Neuron (in vitro differentiated cells): ENCODE results near the gene PARD3B.

Source experiments
- H2AFZ ChIP-seq: one replicate; pipeline ENCODE4 v1.6.1; 2013; ENCODE audit warnings: low read depth, mild to moderate bottlenecking, inconsistent platforms, low read length, moderate library complexity
- H3K27me3 ChIP-seq: one replicate; pipeline ENCODE4 v1.6.1; 2013; ENCODE audit warnings: low read length; ENCODE audit not compliant: insufficient read depth
- H3K36me3 ChIP-seq: one replicate; pipeline ENCODE4 v1.6.1; 2013; ENCODE audit warnings: low read length; ENCODE audit not compliant: insufficient read depth
- H3K4me1 ChIP-seq: one replicate; pipeline ENCODE4 v1.6.1; 2013; ENCODE audit warnings: low read length; ENCODE audit not compliant: insufficient read depth
- H3K4me3 ChIP-seq: 2 replicates; pipeline ENCODE4 v1.5.1; 2013; ENCODE audit warnings: mild to moderate bottlenecking, low read length, moderate library complexity
- H3K9me3 ChIP-seq: one replicate; pipeline ENCODE4 v1.6.1; 2013; ENCODE audit warnings: low read length

PARD3B gene

GRCh38 chr2:205390866-205391265 lies 845.6 kb downstream of the PARD3B start:
- no peaks in the 10 kb centered on the region for H3K27me3 ChIP-seq
- no peaks in the 10 kb centered on the region for H3K36me3 ChIP-seq
- H3K4me1 ChIP-seq = peaks cover 2% of the 10 kb centered on the region
- H2AFZ ChIP-seq = no peak overlapping the region
- no peak overlapping the region for H3K4me3 ChIP-seq
- H3K9me3 ChIP-seq = no peaks in the 10 kb centered on the region

GRCh38 chr2:205401511-205401910 lies 856.2 kb downstream of the PARD3B start:
- no peaks in the 10 kb centered on the region for H3K27me3 ChIP-seq
- H3K4me1 ChIP-seq = peaks cover 18% of the 10 kb centered on the region
- H3K9me3 ChIP-seq = no peaks in the 10 kb centered on the region
- no peak overlapping the region for H2AFZ ChIP-seq
- no peaks in the 10 kb centered on the region for H3K36me3 ChIP-seq
- no peak overlapping the region for H3K4me3 ChIP-seq

DNA sequence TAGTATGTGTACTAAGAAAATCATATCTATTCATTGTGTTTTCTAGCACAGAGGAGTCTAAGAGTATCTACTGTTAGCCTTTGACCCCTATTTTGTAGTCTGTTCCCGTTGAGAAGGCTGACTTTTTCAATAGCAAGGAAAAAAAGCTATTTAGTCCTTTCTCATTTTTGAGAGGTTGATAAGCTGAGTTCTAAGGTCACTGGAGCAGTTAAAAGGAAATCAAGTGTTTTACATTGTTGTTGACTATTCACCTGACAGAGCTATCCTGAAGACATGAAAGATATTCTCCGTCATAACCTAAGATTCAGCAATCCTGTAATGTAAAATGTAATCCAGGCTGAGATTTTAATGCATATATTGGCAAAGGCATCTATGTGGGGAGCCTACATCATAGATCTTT lies 856.7 kb downstream of the PARD3B start:
- no peaks in the 10 kb centered on the region for H3K27me3 ChIP-seq
- H2AFZ ChIP-seq = no peak overlapping the region
- H3K36me3 ChIP-seq = no peaks in the 10 kb centered on the region
- no peaks in the 10 kb centered on the region for H3K9me3 ChIP-seq
- H3K4me1 ChIP-seq = peaks cover 13% of the 10 kb centered on the region
- no peak overlapping the region for H3K4me3 ChIP-seq

DNA sequence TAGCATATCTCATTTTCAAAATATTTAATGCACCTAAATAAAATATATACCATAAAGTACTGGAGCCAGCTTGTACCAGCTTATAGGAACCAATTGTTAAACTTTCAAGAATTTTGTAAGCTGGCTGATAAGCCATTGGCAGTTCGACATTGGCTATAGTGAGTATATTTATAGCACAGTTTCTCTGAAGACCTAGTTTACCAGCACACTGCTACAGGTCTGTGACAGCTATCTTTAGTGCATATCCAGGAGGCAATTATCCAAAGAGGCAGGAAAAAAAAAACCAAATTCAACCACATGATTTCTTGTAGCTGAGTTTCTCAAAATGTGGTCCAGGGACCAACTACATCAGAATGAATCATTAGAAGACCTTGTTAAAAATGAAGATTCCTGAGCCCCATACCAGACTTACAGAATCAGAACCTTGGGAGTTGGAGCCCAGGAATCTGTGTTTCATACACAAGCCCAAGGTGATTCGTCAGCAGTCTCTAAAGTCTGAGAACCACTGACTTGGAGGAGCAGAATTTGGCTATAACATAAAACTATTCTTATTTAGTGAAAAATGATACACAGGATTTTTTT lies 858.1 kb downstream of the PARD3B start:
- no peaks in the 10 kb centered on the region for H3K9me3 ChIP-seq
- H3K36me3 ChIP-seq = no peaks in the 10 kb centered on the region
- H3K4me3 ChIP-seq = no peak overlapping the region
- H3K27me3 ChIP-seq = no peaks in the 10 kb centered on the region
- peaks cover 13% of the 10 kb centered on the region for H3K4me1 ChIP-seq
- no peak overlapping the region for H2AFZ ChIP-seq

DNA sequence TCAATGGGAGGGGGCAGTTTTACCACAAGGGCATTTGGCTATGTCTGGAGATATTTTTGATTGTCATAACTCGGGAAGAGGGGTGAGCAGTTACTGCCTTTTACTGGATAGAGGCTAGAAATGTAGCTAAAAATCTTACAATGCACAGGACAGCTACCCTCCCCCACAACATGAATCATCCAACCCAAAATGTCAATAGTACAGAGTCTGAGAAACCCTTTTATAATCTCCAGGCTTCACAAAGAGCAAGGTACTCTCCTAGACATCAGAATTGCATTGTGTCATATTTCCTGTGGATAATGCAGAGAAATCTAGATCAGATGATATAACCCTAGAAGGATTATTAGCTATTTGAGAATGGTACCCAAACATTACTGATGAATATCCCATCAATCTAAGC lies 859.9 kb downstream of the PARD3B start:
- no peak overlapping the region for H2AFZ ChIP-seq
- H3K9me3 ChIP-seq = no peaks in the 10 kb centered on the region
- no peaks in the 10 kb centered on the region for H3K27me3 ChIP-seq
- H3K36me3 ChIP-seq = no peaks in the 10 kb centered on the region
- H3K4me3 ChIP-seq = no peak overlapping the region
- H3K4me1 ChIP-seq = peaks cover 13% of the 10 kb centered on the region

GRCh38 chr2:205405752-205406151 lies 860.5 kb downstream of the PARD3B start:
- no peaks in the 10 kb centered on the region for H3K9me3 ChIP-seq
- H3K4me1 ChIP-seq = peaks cover 13% of the 10 kb centered on the region

GRCh38 chr2:205407984-205408383 lies 862.7 kb downstream of the PARD3B start:
- no peaks in the 10 kb centered on the region for H3K36me3 ChIP-seq
- H3K27me3 ChIP-seq = no peaks in the 10 kb centered on the region
- no peak overlapping the region for H2AFZ ChIP-seq
- no peaks in the 10 kb centered on the region for H3K9me3 ChIP-seq
- H3K4me1 ChIP-seq = no peaks in the 10 kb centered on the region
- H3K4me3 ChIP-seq = no peak overlapping the region

More at GRCh38 chr2:205405752-205406151, 860.5 kb downstream of the PARD3B start:
- Histone ChIP-seq H2AFZ (no peak overlapping the region), H3K4me3 (no peak overlapping the region), H3K36me3 (no peaks in the 10 kb centered on the region), H3K27me3 (no peaks in the 10 kb centered on the region)

DNA sequence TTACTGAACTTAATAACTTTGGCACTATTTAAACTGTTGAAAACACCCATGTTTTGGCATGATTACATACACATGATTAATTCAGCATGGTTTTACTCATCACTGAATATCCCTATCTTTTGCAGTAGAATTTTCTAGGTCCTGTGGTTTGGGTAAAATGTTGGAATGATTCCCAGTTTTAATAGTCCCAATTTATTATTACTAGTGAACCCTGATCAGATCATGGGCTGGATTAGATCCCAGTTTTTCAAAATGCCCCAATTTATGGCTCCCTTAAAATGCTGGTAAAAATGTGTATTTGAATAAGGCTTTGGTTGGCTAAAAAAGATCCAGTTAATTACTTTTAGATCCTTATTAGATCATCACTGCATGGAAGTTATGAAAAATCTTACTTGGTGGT lies 863.4 kb downstream of the PARD3B start:
- H3K4me3 ChIP-seq = no peak overlapping the region
- H2AFZ ChIP-seq = no peak overlapping the region
- H3K36me3 ChIP-seq = no peaks in the 10 kb centered on the region
- no peaks in the 10 kb centered on the region for H3K27me3 ChIP-seq
- no peaks in the 10 kb centered on the region for H3K9me3 ChIP-seq
- H3K4me1 ChIP-seq = no peaks in the 10 kb centered on the region

GRCh38 chr2:205409411-205409810 lies 864.1 kb downstream of the PARD3B start:
- Histone ChIP-seq H3K36me3 (no peaks in the 10 kb centered on the region), H3K4me1 (no peaks in the 10 kb centered on the region), H3K4me3 (no peak overlapping the region), H2AFZ (no peak overlapping the region), H3K27me3 (no peaks in the 10 kb centered on the region), H3K9me3 (no peaks in the 10 kb centered on the region)

DNA sequence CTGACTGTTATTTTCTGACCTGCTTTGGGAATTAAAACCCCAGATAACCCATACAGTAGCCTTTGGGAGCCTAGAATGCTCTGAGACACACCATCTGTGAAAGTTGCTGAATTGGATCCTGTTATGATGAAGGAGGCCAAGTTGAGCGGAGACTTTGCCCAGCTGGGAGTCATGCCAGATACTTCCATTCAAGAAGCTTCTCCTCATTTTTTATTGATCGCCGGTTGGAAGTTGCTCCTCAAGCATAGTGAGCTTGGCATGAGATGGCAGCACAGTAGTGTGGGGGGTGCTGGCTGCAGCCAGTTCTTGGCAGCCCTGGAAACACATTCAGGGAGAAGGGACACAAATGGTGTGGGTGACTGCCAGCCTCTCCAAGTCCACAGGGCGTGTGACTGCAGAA lies 866.3 kb downstream of the PARD3B start:
- Histone ChIP-seq H3K27me3 (no peaks in the 10 kb centered on the region), H3K4me1 (no peaks in the 10 kb centered on the region), H2AFZ (no peak overlapping the region), H3K4me3 (no peak overlapping the region), H3K36me3 (no peaks in the 10 kb centered on the region), H3K9me3 (no peaks in the 10 kb centered on the region)

GRCh38 chr2:205424326-205424725 lies 879.1 kb downstream of the PARD3B start:
- H3K4me3 ChIP-seq = no peak overlapping the region
- no peaks in the 10 kb centered on the region for H3K27me3 ChIP-seq
- no peak overlapping the region for H2AFZ ChIP-seq
- H3K9me3 ChIP-seq = no peaks in the 10 kb centered on the region
- no peaks in the 10 kb centered on the region for H3K36me3 ChIP-seq
- no peaks in the 10 kb centered on the region for H3K4me1 ChIP-seq

DNA sequence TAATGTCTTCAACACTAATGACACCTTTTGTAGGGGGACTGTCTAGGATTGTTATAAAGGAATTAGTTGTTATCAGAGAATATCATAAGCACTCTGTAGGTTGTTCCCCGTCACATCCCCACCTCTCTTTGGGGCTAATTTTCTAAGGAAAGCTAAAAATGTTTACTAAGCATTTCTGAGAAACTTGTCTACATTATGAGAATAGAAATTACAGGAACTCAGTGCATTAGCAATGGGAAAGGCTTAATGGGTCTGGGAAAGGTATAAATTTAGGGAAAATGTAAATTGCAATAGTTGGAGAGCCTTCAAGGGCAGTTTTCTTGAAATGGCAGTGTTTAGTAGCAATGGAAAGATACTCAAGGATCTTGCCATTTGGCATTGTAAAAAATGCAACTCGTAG lies 879.8 kb downstream of the PARD3B start:
- H3K4me3 ChIP-seq = no peak overlapping the region
- no peaks in the 10 kb centered on the region for H3K27me3 ChIP-seq
- H3K9me3 ChIP-seq = no peaks in the 10 kb centered on the region
- no peaks in the 10 kb centered on the region for H3K36me3 ChIP-seq
- no peak overlapping the region for H2AFZ ChIP-seq
- no peaks in the 10 kb centered on the region for H3K4me1 ChIP-seq

DNA sequence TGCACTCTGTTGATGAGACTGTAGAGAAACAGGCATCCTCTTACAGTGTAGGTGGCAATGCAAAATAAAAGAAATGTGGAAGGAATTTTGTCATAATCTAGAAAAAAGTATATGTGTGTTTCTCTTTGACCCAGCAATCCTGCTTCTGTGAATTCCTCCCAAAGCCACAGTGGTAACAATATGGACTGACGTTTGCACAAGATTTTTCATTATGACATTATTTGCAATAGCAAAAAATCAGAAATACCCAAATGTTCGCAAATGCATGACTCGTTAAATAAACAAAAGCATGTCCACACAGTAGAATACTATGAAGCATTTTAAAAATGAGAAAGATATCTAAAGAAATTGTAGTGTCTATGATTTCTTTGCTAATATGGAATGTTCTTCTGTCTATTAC lies 881.8 kb downstream of the PARD3B start:
- Histone ChIP-seq H3K27me3 (no peaks in the 10 kb centered on the region), H3K4me3 (no peak overlapping the region), H3K9me3 (no peaks in the 10 kb centered on the region), H3K36me3 (no peaks in the 10 kb centered on the region), H2AFZ (no peak overlapping the region), H3K4me1 (no peaks in the 10 kb centered on the region)

GRCh38 chr2:205428811-205429210 lies 883.5 kb downstream of the PARD3B start:
- no peaks in the 10 kb centered on the region for H3K4me1 ChIP-seq
- no peaks in the 10 kb centered on the region for H3K36me3 ChIP-seq
- H3K27me3 ChIP-seq = no peaks in the 10 kb centered on the region
- no peaks in the 10 kb centered on the region for H3K9me3 ChIP-seq
- H3K4me3 ChIP-seq = no peak overlapping the region
- no peak overlapping the region for H2AFZ ChIP-seq
